MM.1S (cell line): ENCODE results near the gene BCKDK.

Experiments used
- DNase-seq: peaks from one replicate; pipeline ENCODE4 v3.0.0-alpha.2; 2015
- H2AFZ ChIP-seq: fragments of 300-600 bp; sonication (generic); 2 replicates; pipeline ENCODE4 v1.6.0; 2016; ENCODE audit warnings: antibody characterized with exemption, low read length
- H3F3A ChIP-seq: fragments of 300-600 bp; sonication (generic); 2 replicates; pipeline ENCODE4 v1.6.1; 2016; ENCODE audit warnings: mild to moderate bottlenecking, antibody characterized with exemption, low read length, moderate library complexity, mixed read lengths; ENCODE audit not compliant: insufficient read depth
- H3K27ac ChIP-seq: fragments of 300-600 bp; sonication (generic); 2 replicates; pipeline ENCODE4 v1.5.1; 2016; ENCODE audit warnings: mild to moderate bottlenecking, low read length
- H3K27me3 ChIP-seq: fragments of 300-600 bp; sonication (generic); replicated peaks from 2 replicates; pipeline ENCODE4 v1.6.0; 2016; ENCODE audit warnings: low read length; ENCODE audit not compliant: insufficient read depth
- H3K36me3 ChIP-seq: fragments of 300-600 bp; sonication (generic); replicated peaks from 2 replicates; pipeline ENCODE4 v1.6.1; 2016; ENCODE audit warnings: mild to moderate bottlenecking, low read length, mixed read lengths; ENCODE audit not compliant: insufficient read depth
- H3K4me1 ChIP-seq: fragments of 300-600 bp; sonication (generic); 2 replicates; pipeline ENCODE4 v1.6.1; 2016; ENCODE audit warnings: low read length, mixed read lengths
- H3K4me2 ChIP-seq: fragments of 300-600 bp; sonication (generic); 2 replicates; pipeline ENCODE4 v1.6.0; 2016; ENCODE audit warnings: low read depth, low read length
- H3K4me3 ChIP-seq: fragments of 300-600 bp; sonication (generic); 2 replicates; pipeline ENCODE4 v1.5.1; 2016; ENCODE audit warnings: low read length, mixed read lengths
- H3K79me2 ChIP-seq: fragments of 300-600 bp; sonication (generic); 2 replicates; pipeline ENCODE4 v1.6.1; 2016; ENCODE audit warnings: mixed run types, low read length, mixed read lengths
- H3K9ac ChIP-seq: fragments of 300-600 bp; sonication (generic); 2 replicates; pipeline ENCODE4 v1.6.1; 2016; ENCODE audit warnings: low read length, mixed read lengths
- H3K9me2 ChIP-seq: fragments of 300-600 bp; sonication (generic); replicated peaks from 2 replicates; pipeline ENCODE4 v1.6.1; 2016; ENCODE audit warnings: mild to moderate bottlenecking, low read length, mixed read lengths; ENCODE audit not compliant: insufficient read depth
- H3K9me3 ChIP-seq: fragments of 300-600 bp; sonication (generic); replicated peaks from 2 replicates; pipeline ENCODE4 v1.6.1; 2016; ENCODE audit warnings: mild to moderate bottlenecking, low read length, mixed read lengths; ENCODE audit not compliant: insufficient read depth
- H4K20me1 ChIP-seq: fragments of 300-600 bp; sonication (generic); 2 replicates; pipeline ENCODE4 v1.6.1; 2016; ENCODE audit warnings: mild to moderate bottlenecking, low read length, moderate library complexity, mixed read lengths; ENCODE audit not compliant: insufficient read depth
- CTCF ChIP-seq: fragments of 300-600 bp; sonication (generic); IDR thresholded peaks from 2 replicates; pipeline ENCODE4 v1.5.1; 2016; ENCODE audit warnings: antibody characterized with exemption, low read length, mixed read lengths
- EZH2 ChIP-seq: fragments of 300-600 bp; sonication (generic); optimal IDR thresholded peaks from 2 replicates; pipeline ENCODE3; 2017; ENCODE audit warnings: low read depth, mild to moderate bottlenecking, antibody characterized with exemption, low read length, mixed read lengths
- EZH2phosphoT487 ChIP-seq: fragments of 300-600 bp; sonication (generic); IDR thresholded peaks from 2 replicates; pipeline ENCODE4 v1.6.1; 2018; ENCODE audit warnings: antibody characterized with exemption, low read length

Gene BCKDK

GRCh38 chr16:31106509-31107464 lies 1.4 kb upstream of the BCKDK start:
- peak overlapping the region; percentile 97; the same call in 1 of the 2 replicates for H3K4me2 ChIP-seq
- H3K9me3 ChIP-seq, result no peaks in the 10 kb centered on the region
- no peaks in the 10 kb centered on the region for H3K36me3 ChIP-seq
- no peaks in the 10 kb centered on the region for H4K20me1 ChIP-seq
- no peak for TF ChIP-seq EZH2
- TF ChIP-seq EZH2phosphoT487, result no peak
- no peak for TF ChIP-seq CTCF
- H3K79me2 ChIP-seq, result peaks cover 19% of the 10 kb centered on the region
- 0 out of 2 replicates have a peak, but pooled peaks cover 11% of the 10 kb centered on the region for H3K4me1 ChIP-seq
- no peaks in the 10 kb centered on the region for H3K27me3 ChIP-seq
- H3K9me2 ChIP-seq, result no peaks in the 10 kb centered on the region
- DNase-seq, result no peak
- H2AFZ ChIP-seq, result 0 out of 2 replicates have a peak overlapping the region, but pooled peaks have one; percentile 84
- peak overlapping the region; percentile 76; the same call in 1 of the 2 replicates for H3K27ac ChIP-seq
- H3F3A ChIP-seq, result peaks cover 17% of the 10 kb centered on the region
- 0 out of 2 replicates have a peak overlapping the region, but pooled peaks have one; percentile 10 for H3K4me3 ChIP-seq
- no peak overlapping the region for H3K9ac ChIP-seq

- Histone ChIP-seq H3K36me3 (no peaks in the 10 kb centered on the region), H3F3A (peaks cover 17% of the 10 kb centered on the region), H2AFZ (peak overlapping the region; percentile 84), H4K20me1 (no peaks in the 10 kb centered on the region), H3K9ac (no peak overlapping the region; the same call in 1 of the 2 replicates), H3K9me3 (no peaks in the 10 kb centered on the region), H3K27me3 (no peaks in the 10 kb centered on the region), H3K4me2 (peak overlapping the region; percentile 97), H3K79me2 (peaks cover 19% of the 10 kb centered on the region), H3K4me3 (peak overlapping the region; percentile 98; the same call in 1 of the 2 replicates), H3K27ac (peak overlapping the region; percentile 76; the same call in 1 of the 2 replicates), H3K9me2 (no peaks in the 10 kb centered on the region), H3K4me1 (0 out of 2 replicates have a peak, but pooled peaks cover 11% of the 10 kb centered on the region)
- TF ChIP-seq EZH2 (no peak), CTCF (no peak), EZH2phosphoT487 (no peak)
- peak; percentile 76 for DNase-seq
These were observed 720 bp upstream of the BCKDK start for GRCh38 chr16:31107465-31107867.

DNA sequence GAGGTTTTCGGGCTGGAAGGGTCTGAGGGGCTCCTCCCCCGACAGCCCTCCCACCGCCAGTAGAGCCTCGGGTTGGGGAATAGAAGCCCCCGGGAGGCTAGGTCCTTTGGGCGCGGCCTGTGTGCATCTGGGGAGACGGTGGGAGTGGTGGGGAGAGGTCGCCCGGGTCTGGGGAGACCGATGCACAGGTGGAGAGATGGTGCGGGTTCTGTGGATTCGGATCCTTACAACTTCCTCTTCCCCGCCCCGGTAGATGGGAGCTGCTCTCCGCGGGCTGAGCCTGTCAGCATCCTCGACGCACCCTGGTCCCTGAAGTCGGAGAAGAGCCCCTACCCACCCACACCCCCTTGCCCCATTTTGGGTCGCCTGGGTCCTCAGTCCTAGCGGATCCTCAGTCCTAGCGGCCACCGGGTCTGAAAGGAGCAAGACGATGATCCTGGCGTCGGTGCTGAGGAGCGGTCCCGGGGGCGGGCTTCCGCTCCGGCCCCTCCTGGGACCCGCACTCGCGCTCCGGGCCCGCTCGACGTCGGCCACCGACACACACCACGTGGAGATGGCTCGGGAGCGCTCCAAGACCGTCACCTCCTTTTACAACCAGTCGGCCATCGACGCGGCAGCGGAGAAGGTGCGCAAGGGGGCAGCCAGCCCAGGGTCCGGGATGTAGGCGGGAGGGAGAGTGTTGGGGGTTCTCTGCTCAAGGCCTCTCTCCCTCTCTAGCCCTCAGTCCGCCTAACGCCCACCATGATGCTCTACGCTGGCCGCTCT lies 790 bp downstream of the BCKDK start:
- 0 out of 2 replicates have a peak, but pooled peaks cover 11% of the 10 kb centered on the region for H3K4me1 ChIP-seq
- no peaks in the 10 kb centered on the region for H3K36me3 ChIP-seq
- peak overlapping the region; percentile 84 for H2AFZ ChIP-seq
- H3K9ac ChIP-seq, result peak overlapping the region; percentile 97
- no peaks in the 10 kb centered on the region for H3K27me3 ChIP-seq
- peak overlapping the region; percentile 98 for H3K4me3 ChIP-seq
- no peaks in the 10 kb centered on the region for H3K9me3 ChIP-seq
- H3K27ac ChIP-seq, result no peak overlapping the region
- no peak for TF ChIP-seq CTCF
- TF ChIP-seq EZH2, result no peak
- no peak for TF ChIP-seq EZH2phosphoT487
- H3F3A ChIP-seq, result peaks cover 17% of the 10 kb centered on the region
- peaks cover 19% of the 10 kb centered on the region for H3K79me2 ChIP-seq
- no peaks in the 10 kb centered on the region for H4K20me1 ChIP-seq
- H3K9me2 ChIP-seq, result no peaks in the 10 kb centered on the region
- DNase-seq, result no peak
- H3K4me2 ChIP-seq, result peak overlapping the region; percentile 97
